WI38 (cell line): ENCODE measurements around the gene FBN1.

Source experiments
- H3K4me3 ChIP-seq: 2 replicates; pipeline ENCODE4 v1.5.1; 2011; ENCODE audit warnings: low read depth, mild to moderate bottlenecking, control low read depth, low read length
- TF ChIP-seq, protein P1 (sequence below): IDR thresholded peaks from 2 replicates; pipeline ENCODE4 v1.5.1; 2012; ENCODE audit warnings: low read depth, mild to moderate bottlenecking, control low read depth, low read length

Gene FBN1

GRCh38 chr15:48456134-48456533 lies 189.4 kb downstream of the FBN1 start:
- no peak overlapping the region for H3K4me3 ChIP-seq
- TF ChIP-seq, protein P1, sequence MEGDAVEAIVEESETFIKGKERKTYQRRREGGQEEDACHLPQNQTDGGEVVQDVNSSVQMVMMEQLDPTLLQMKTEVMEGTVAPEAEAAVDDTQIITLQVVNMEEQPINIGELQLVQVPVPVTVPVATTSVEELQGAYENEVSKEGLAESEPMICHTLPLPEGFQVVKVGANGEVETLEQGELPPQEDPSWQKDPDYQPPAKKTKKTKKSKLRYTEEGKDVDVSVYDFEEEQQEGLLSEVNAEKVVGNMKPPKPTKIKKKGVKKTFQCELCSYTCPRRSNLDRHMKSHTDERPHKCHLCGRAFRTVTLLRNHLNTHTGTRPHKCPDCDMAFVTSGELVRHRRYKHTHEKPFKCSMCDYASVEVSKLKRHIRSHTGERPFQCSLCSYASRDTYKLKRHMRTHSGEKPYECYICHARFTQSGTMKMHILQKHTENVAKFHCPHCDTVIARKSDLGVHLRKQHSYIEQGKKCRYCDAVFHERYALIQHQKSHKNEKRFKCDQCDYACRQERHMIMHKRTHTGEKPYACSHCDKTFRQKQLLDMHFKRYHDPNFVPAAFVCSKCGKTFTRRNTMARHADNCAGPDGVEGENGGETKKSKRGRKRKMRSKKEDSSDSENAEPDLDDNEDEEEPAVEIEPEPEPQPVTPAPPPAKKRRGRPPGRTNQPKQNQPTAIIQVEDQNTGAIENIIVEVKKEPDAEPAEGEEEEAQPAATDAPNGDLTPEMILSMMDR: no peak

DNA sequence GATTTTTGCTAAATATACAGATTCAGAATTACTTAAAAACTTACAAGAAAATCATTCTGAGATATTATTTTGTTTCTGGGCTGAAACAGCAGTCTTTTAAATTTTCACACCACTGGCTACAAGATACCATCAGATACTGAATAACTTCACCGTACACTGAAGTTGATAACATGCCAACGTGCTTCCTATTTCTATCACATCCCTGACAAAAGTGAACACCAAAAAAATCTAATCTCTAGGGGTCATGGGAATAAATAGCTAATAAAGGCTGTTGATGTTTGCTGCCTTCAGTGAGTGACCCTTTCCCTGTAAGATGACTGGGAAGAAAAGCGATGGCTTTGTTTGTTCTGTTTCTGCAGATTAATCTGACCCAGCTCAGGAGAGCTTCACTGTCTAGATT lies 193.8 kb downstream of the FBN1 start:
- TF ChIP-seq, protein P1: no peak
- H3K4me3 ChIP-seq: no peak overlapping the region

DNA sequence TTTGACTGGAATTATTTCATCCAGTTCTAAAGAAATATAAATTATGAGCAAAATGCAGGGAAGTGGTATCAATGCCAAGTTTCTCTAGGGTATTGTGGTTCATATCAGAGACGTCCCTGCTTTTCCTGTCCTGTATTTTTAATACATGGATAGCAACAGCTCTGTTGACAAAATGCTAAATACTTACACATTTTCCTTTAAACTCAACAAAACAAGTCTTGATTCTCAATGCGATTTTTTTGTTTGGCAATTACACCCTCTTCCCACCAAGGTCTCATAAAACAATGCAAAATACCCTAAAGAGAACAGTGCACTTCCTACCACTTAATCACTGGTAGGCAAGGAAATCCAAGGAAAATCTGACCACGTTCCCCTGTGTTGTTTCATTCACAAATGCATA lies 194.3 kb downstream of the FBN1 start:
- no peak overlapping the region for H3K4me3 ChIP-seq
- TF ChIP-seq, protein P1: no peak

DNA sequence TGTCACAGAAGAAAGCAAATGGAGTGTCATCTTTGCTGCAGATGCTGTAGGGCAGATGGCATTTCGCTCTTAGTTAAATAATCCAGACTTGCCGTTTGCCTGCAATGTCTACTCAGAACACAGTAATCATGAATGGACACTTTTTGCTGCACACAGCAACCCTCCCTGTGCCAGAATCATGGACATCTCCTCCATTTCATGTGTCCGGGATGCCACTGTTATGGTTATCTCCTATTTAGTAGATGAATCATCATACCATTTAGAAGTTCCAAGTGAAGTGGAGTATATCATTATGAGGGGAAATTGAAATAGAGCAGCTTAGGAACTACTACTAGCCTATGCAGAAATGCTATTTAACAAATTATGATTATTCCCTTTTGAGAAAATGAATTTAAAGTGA lies 195.8 kb downstream of the FBN1 start:
- H3K4me3 ChIP-seq: no peak overlapping the region
- TF ChIP-seq, protein P1: no peak

DNA sequence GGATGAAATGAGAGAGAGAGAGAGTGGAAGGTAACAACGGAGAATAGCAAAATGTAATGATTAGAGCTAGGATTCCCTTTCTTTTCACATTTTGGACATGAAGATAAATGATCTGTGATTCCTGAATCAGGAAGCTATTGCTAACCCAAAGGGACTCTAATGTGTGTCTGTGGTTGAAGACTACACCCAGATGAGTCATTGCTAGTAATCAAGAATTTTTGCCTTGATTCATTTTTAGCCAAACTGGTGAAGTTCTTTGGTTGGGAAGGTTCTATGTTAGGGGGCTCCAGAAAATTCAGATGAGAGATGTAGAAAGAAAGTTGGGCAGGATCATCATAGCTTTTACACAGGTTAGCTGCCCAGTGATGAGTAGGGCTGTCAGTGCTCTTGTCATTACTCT lies 197.9 kb downstream of the FBN1 start:
- H3K4me3 ChIP-seq: no peak overlapping the region

GRCh38 chr15:48447058-48447457 lies 198.5 kb downstream of the FBN1 start:
- no peak overlapping the region for H3K4me3 ChIP-seq
- TF ChIP-seq, protein P1: no peak

More for the DNA sequence above, 197.9 kb downstream of the FBN1 start:
- TF ChIP-seq, protein P1: no peak

- TF ChIP-seq, protein P1: no peak
- H3K4me3 ChIP-seq: no peak overlapping the region
Observed at GRCh38 chr15:48442011-48442410, 203.5 kb downstream of the FBN1 start.
